HG03045 (cell line): ENCODE results near the gene ALOX12B.

ENCODE experiments used
- ATAC-seq: cut with Tn5 transposase; IDR thresholded peaks from one replicate; pipeline ENCODE4 v1.9.1; 2021; ENCODE audit warnings: mild to moderate bottlenecking, moderate library complexity; ENCODE audit not compliant: unreplicated experiment

Gene ALOX12B

GRCh38 chr17:8087075-8087951, at the start of gene ALOX12B:
ALOX12B (minus strand) TSS chr17:8087716; CDS start chr17:8087442, 274 bp downstream.
- no peak for ATAC-seq

GRCh38 chr17:8133941-8134340, 46.4 kb upstream of the ALOX12B start:
- no peak for ATAC-seq

GRCh38 chr17:8133399-8133798, 45.9 kb upstream of the ALOX12B start:
- ATAC-seq: no peak

- no peak for ATAC-seq
Measured at GRCh38 chr17:8131844-8132441, 44.4 kb upstream of the ALOX12B start.

GRCh38 chr17:8128125-8128784, 40.7 kb upstream of the ALOX12B start:
- ATAC-seq: no peak

- no peak for ATAC-seq
Measured at GRCh38 chr17:8126491-8127066, 39.1 kb upstream of the ALOX12B start.

GRCh38 chr17:8125947-8126490, 38.5 kb upstream of the ALOX12B start:
- ATAC-seq: no peak

GRCh38 chr17:8125154-8125946, 37.8 kb upstream of the ALOX12B start:
- ATAC-seq: no peak

GRCh38 chr17:8124350-8125153, 37.0 kb upstream of the ALOX12B start:
- no peak for ATAC-seq

- no peak for ATAC-seq
Measured at GRCh38 chr17:8123695-8124349, 36.3 kb upstream of the ALOX12B start, which contains the start of gene HES7. HES7 (minus strand) TSS chr17:8124106; CDS start chr17:8124084, 22 bp downstream.

GRCh38 chr17:8122924-8123694, 35.6 kb upstream of the ALOX12B start:
- no peak for ATAC-seq

- ATAC-seq: no peak
Measured at GRCh38 chr17:8122422-8122923, 35.0 kb upstream of the ALOX12B start.

- ATAC-seq: no peak
Measured at GRCh38 chr17:8121681-8122421, 34.3 kb upstream of the ALOX12B start.

GRCh38 chr17:8121407-8121680, 33.8 kb upstream of the ALOX12B start:
- no peak for ATAC-seq

GRCh38 chr17:8120520-8121406, 33.2 kb upstream of the ALOX12B start:
- no peak for ATAC-seq
